Neuronal stem cell (in vitro differentiated cells): ENCODE results near the gene SAA2.
"Not testable (repeated sequence)": the region's sequence is repeated elsewhere in the genome, so short reads cannot be mapped to it uniquely, and the experiment has no call there.

Source experiments
- DNase-seq: peaks from one replicate; pipeline ENCODE4 v3.0.0-alpha.2; 2013; ENCODE audit warnings: low spot score
- H2AFZ ChIP-seq: one replicate; pipeline ENCODE4 v1.6.1; 2013; ENCODE audit warnings: mild to moderate bottlenecking, low read length, inconsistent platforms
- H2AK5ac ChIP-seq: 2 replicates; pipeline ENCODE4 v1.6.1; 2013; ENCODE audit warnings: low read depth, mild to moderate bottlenecking, inconsistent platforms, low read length, moderate library complexity, mixed read lengths
- H2BK120ac ChIP-seq: 2 replicates; pipeline ENCODE4 v1.6.1; 2013; ENCODE audit warnings: low read depth, mild to moderate bottlenecking, inconsistent platforms, low read length, moderate library complexity, mixed read lengths
- H2BK12ac ChIP-seq: one replicate; pipeline ENCODE4 v1.6.1; 2013; ENCODE audit warnings: low read length, inconsistent platforms
- H2BK15ac ChIP-seq: 2 replicates; pipeline ENCODE4 v1.6.1; 2013; ENCODE audit warnings: mild to moderate bottlenecking, low read length, inconsistent platforms, mixed read lengths
- H2BK5ac ChIP-seq: one replicate; pipeline ENCODE4 v1.6.1; 2013; ENCODE audit warnings: inconsistent platforms, mild to moderate bottlenecking, low read length, moderate library complexity
- H3K14ac ChIP-seq: one replicate; pipeline ENCODE4 v1.6.1; 2013; ENCODE audit warnings: low read length, inconsistent platforms
- H3K18ac ChIP-seq: 2 replicates; pipeline ENCODE4 v1.6.1; 2013; ENCODE audit warnings: low read length, inconsistent platforms
- H3K23ac ChIP-seq: 2 replicates; pipeline ENCODE4 v1.6.1; 2013; ENCODE audit warnings: low read depth, mild to moderate bottlenecking, mixed read lengths, low read length, inconsistent platforms; ENCODE audit not compliant: poor library complexity
- H3K27ac ChIP-seq: replicated peaks from 3 replicates; pipeline ENCODE4 v1.5.1; 2013; ENCODE audit warnings: low read length, inconsistent platforms
- H3K27me3 ChIP-seq, 3 experiments: 2 replicates each; pipeline ENCODE4 v1.6.1; 2013; ENCODE audit warnings: low read length in 3 of 3, mild to moderate bottlenecking in 2 of 3, inconsistent platforms in 1 of 3, low read depth in 1 of 3, mixed read lengths in 1 of 3, moderate library complexity in 1 of 3; ENCODE audit not compliant: control insufficient read depth in 3 of 3, insufficient read depth in 3 of 3
- H3K36me3 ChIP-seq, 2 donors: replicated peaks in 1 of 2; 2 replicates each; pipeline ENCODE4 v1.6.1; 2013; ENCODE audit warnings: low read length in 2 of 2; ENCODE audit not compliant: control insufficient read depth in 2 of 2, insufficient read depth in 2 of 2
- H3K4ac ChIP-seq: 2 replicates; pipeline ENCODE4 v1.6.1; 2013; ENCODE audit warnings: inconsistent platforms, mild to moderate bottlenecking, low read length, moderate library complexity
- H3K4me1 ChIP-seq, 2 donors: 1 replicate in 1 of 2; 2 replicates in 1 of 2; pipeline ENCODE4 v1.6.1; 2013; ENCODE audit warnings: low read length in 2 of 2, low read depth in 1 of 2; ENCODE audit not compliant: control insufficient read depth in 2 of 2, insufficient read depth in 1 of 2
- H3K4me2 ChIP-seq: one replicate; pipeline ENCODE4 v1.6.1; 2013; ENCODE audit warnings: mild to moderate bottlenecking, low read length, inconsistent platforms; ENCODE audit not compliant: insufficient read depth, poor library complexity, severe bottlenecking
- H3K4me3 ChIP-seq, 2 donors: 2 replicates each; pipeline ENCODE4 v1.5.1; 2013; ENCODE audit warnings: low read length in 2 of 2, mild to moderate bottlenecking in 2 of 2, inconsistent platforms in 1 of 2, moderate library complexity in 1 of 2
- H3K79me1 ChIP-seq: one replicate; pipeline ENCODE4 v1.6.1; 2013; ENCODE audit warnings: low read depth, mild to moderate bottlenecking, inconsistent platforms, low read length, moderate library complexity
- H3K9ac ChIP-seq: one replicate; pipeline ENCODE4 v1.6.1; 2013; ENCODE audit warnings: mild to moderate bottlenecking, low read depth, low read length, inconsistent platforms; ENCODE audit not compliant: poor library complexity
- H3K9me3 ChIP-seq, 2 donors: replicated peaks in 1 of 2; 2 replicates each; pipeline versions ENCODE3 to v1.6.1; 2013; ENCODE audit warnings: low read length in 2 of 2, mild to moderate bottlenecking in 2 of 2, inconsistent platforms in 1 of 2, low read depth in 1 of 2, mixed read lengths in 1 of 2, moderate library complexity in 1 of 2; ENCODE audit not compliant: control insufficient read depth in 2 of 2, insufficient read depth in 1 of 2
- H4K8ac ChIP-seq: one replicate; pipeline ENCODE4 v1.6.1; 2013; ENCODE audit warnings: low read depth, mild to moderate bottlenecking, inconsistent platforms, low read length, moderate library complexity
- H4K91ac ChIP-seq: one replicate; pipeline ENCODE4 v1.6.1; 2013; ENCODE audit warnings: low read length, low read depth, mild to moderate bottlenecking, inconsistent platforms; ENCODE audit not compliant: poor library complexity
- WGBS, 2 donors: extraction: QIAGEN DNeasy Blood & Tissue Kit; methylation state at CpG; one replicate each; pipeline ENCODE4 v1.1.7; 2013; ENCODE audit warnings: missing lambda C conversion rate in 2 of 2, mixed read lengths in 1 of 2; ENCODE audit not compliant: insufficient read length in 2 of 2, insufficient replicate concordance in 1 of 2; ENCODE audit errors: extremely low coverage in 2 of 2; 5-methylcytosine and 5-hydroxymethylcytosine counted together

The SAA2 gene

DNA sequence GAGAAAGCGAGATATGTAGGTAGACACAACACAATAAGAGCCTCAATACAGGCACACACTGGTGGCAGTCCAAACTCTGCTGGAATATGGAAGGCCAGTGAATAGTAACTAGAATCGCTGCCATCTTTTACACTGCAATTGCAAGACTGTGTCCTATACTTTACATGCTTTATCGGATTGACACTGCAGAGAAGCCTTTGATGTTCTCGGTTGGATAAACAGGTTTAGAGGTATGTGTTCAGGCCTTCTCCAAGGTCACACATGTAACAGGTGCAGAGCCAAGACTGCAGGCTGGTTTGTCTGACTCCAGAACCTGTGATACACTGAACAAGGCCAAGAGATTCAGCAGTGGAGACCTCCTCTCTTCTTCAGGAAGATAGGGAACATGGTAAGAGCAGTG lies 22.7 kb upstream of the SAA2 start:
- no peak overlapping the region for H2BK120ac ChIP-seq
- WGBS, 2 donors: no CpG with 5 or more reads among the region's 4 CpGs

GRCh38 chr11:18270102-18270501 lies 21.6 kb upstream of the SAA2 start:
- no peaks in the 10 kb centered on the region for H3K79me1 ChIP-seq
- peaks cover 0 to under 1% of the 10 kb centered on the region in 2 donors for H3K36me3 ChIP-seq
- no peaks in the 10 kb centered on the region for H3K9me3 ChIP-seq
- no peak overlapping the region for H2BK5ac ChIP-seq
- H2BK12ac ChIP-seq: no peak overlapping the region
- no peaks in the 10 kb centered on the region for H3K4me1 ChIP-seq
- no peak overlapping the region for H3K4ac ChIP-seq
- no peak overlapping the region for H2AK5ac ChIP-seq
- WGBS, 2 donors: no CpG with 5 or more reads among the region's 4 CpGs
- H4K91ac ChIP-seq: no peak overlapping the region
- H2BK15ac ChIP-seq: no peak overlapping the region
- H3K27me3 ChIP-seq: no peaks in the 10 kb centered on the region
- no peak overlapping the region for H3K23ac ChIP-seq
- no peak overlapping the region for H3K9ac ChIP-seq
- no peak overlapping the region for H3K4me3 ChIP-seq
- no peak for DNase-seq
- H2BK120ac ChIP-seq: no peak overlapping the region
- no peak overlapping the region for H3K27ac ChIP-seq
- no peak overlapping the region for H2AFZ ChIP-seq
- H3K4me2 ChIP-seq: no peak overlapping the region
- H4K8ac ChIP-seq: no peak overlapping the region
- H3K18ac ChIP-seq: no peak overlapping the region
- H3K14ac ChIP-seq: no peak overlapping the region

More for the DNA sequence above, 22.7 kb upstream of the SAA2 start:
- Histone ChIP-seq H3K4me1 (no peaks in the 10 kb centered on the region), H4K8ac (no peak overlapping the region), H4K91ac (no peak overlapping the region), H2BK12ac (no peak overlapping the region), H3K18ac (no peak overlapping the region), H3K23ac (no peak overlapping the region), H3K79me1 (no peaks in the 10 kb centered on the region), H3K36me3 (peaks cover 0 to 4% of the 10 kb centered on the region in 2 donors), H2BK5ac (no peak overlapping the region), H3K27me3 (no peaks in the 10 kb centered on the region), H3K9me3 (no peaks in the 10 kb centered on the region), H3K14ac (no peak overlapping the region), H3K27ac (no peak overlapping the region), H2BK15ac (no peak overlapping the region), H2AK5ac (no peak overlapping the region), H3K4me2 (no peak overlapping the region), H2AFZ (no peak overlapping the region), H3K9ac (no peak overlapping the region), H3K4ac (no peak overlapping the region), H3K4me3 (no peak overlapping the region)
- DNase-seq: no peak

GRCh38 chr11:18269252-18269651 lies 20.8 kb upstream of the SAA2 start:
- H3K4me3 ChIP-seq, DNase-seq, H4K91ac ChIP-seq, H3K4ac ChIP-seq, H3K14ac ChIP-seq, H2AFZ ChIP-seq, H3K9ac ChIP-seq, H3K9me3 ChIP-seq, H2BK12ac ChIP-seq, H3K4me2 ChIP-seq, H3K36me3 ChIP-seq, H2BK15ac ChIP-seq, H3K27ac ChIP-seq, H3K23ac ChIP-seq, H3K79me1 ChIP-seq, H3K27me3 ChIP-seq, H2BK120ac ChIP-seq, H3K4me1 ChIP-seq, H4K8ac ChIP-seq, H2BK5ac ChIP-seq, H2AK5ac ChIP-seq, H3K18ac ChIP-seq: not testable (repeated sequence)
- WGBS, 2 donors: no CpG with 5 or more reads among the region's 5 CpGs

- H3K79me1 ChIP-seq, H3K4me3 ChIP-seq, H3K4me1 ChIP-seq, H3K27me3 ChIP-seq, H2AFZ ChIP-seq, H4K8ac ChIP-seq, H3K27ac ChIP-seq, H3K4me2 ChIP-seq, H3K9ac ChIP-seq, H3K4ac ChIP-seq, H2BK120ac ChIP-seq, H3K14ac ChIP-seq, H2BK12ac ChIP-seq, DNase-seq, H2BK15ac ChIP-seq, H3K36me3 ChIP-seq, H3K18ac ChIP-seq, H4K91ac ChIP-seq, H3K9me3 ChIP-seq, H2AK5ac ChIP-seq, H3K23ac ChIP-seq, H2BK5ac ChIP-seq: not testable (repeated sequence)
- no CpG with 5 or more reads among the region's 10 CpGs for WGBS, 2 donors
These were observed 19.1 kb upstream of the SAA2 start for GRCh38 chr11:18267335-18268133.
